MM.1S (cell line): ENCODE measurements around the gene NOC4L.

ENCODE experiments used
- DNase-seq: peaks from one replicate; pipeline ENCODE4 v3.0.0-alpha.2; 2015
- H2AFZ ChIP-seq: fragments of 300-600 bp; sonication (generic); 2 replicates; pipeline ENCODE4 v1.6.0; 2016; ENCODE audit warnings: antibody characterized with exemption, low read length
- H3F3A ChIP-seq: fragments of 300-600 bp; sonication (generic); 2 replicates; pipeline ENCODE4 v1.6.1; 2016; ENCODE audit warnings: mild to moderate bottlenecking, antibody characterized with exemption, low read length, moderate library complexity, mixed read lengths; ENCODE audit not compliant: insufficient read depth
- H3K27ac ChIP-seq: fragments of 300-600 bp; sonication (generic); 2 replicates; pipeline ENCODE4 v1.5.1; 2016; ENCODE audit warnings: mild to moderate bottlenecking, low read length
- H3K27me3 ChIP-seq: fragments of 300-600 bp; sonication (generic); replicated peaks from 2 replicates; pipeline ENCODE4 v1.6.0; 2016; ENCODE audit warnings: low read length; ENCODE audit not compliant: insufficient read depth
- H3K36me3 ChIP-seq: fragments of 300-600 bp; sonication (generic); replicated peaks from 2 replicates; pipeline ENCODE4 v1.6.1; 2016; ENCODE audit warnings: mild to moderate bottlenecking, low read length, mixed read lengths; ENCODE audit not compliant: insufficient read depth
- H3K4me1 ChIP-seq: fragments of 300-600 bp; sonication (generic); 2 replicates; pipeline ENCODE4 v1.6.1; 2016; ENCODE audit warnings: low read length, mixed read lengths
- H3K4me2 ChIP-seq: fragments of 300-600 bp; sonication (generic); 2 replicates; pipeline ENCODE4 v1.6.0; 2016; ENCODE audit warnings: low read depth, low read length
- H3K4me3 ChIP-seq: fragments of 300-600 bp; sonication (generic); 2 replicates; pipeline ENCODE4 v1.5.1; 2016; ENCODE audit warnings: low read length, mixed read lengths
- H3K79me2 ChIP-seq: fragments of 300-600 bp; sonication (generic); 2 replicates; pipeline ENCODE4 v1.6.1; 2016; ENCODE audit warnings: mixed run types, low read length, mixed read lengths
- H3K9ac ChIP-seq: fragments of 300-600 bp; sonication (generic); 2 replicates; pipeline ENCODE4 v1.6.1; 2016; ENCODE audit warnings: low read length, mixed read lengths
- H3K9me2 ChIP-seq: fragments of 300-600 bp; sonication (generic); replicated peaks from 2 replicates; pipeline ENCODE4 v1.6.1; 2016; ENCODE audit warnings: mild to moderate bottlenecking, low read length, mixed read lengths; ENCODE audit not compliant: insufficient read depth
- H3K9me3 ChIP-seq: fragments of 300-600 bp; sonication (generic); replicated peaks from 2 replicates; pipeline ENCODE4 v1.6.1; 2016; ENCODE audit warnings: mild to moderate bottlenecking, low read length, mixed read lengths; ENCODE audit not compliant: insufficient read depth
- H4K20me1 ChIP-seq: fragments of 300-600 bp; sonication (generic); 2 replicates; pipeline ENCODE4 v1.6.1; 2016; ENCODE audit warnings: mild to moderate bottlenecking, low read length, moderate library complexity, mixed read lengths; ENCODE audit not compliant: insufficient read depth
- CTCF ChIP-seq: fragments of 300-600 bp; sonication (generic); IDR thresholded peaks from 2 replicates; pipeline ENCODE4 v1.5.1; 2016; ENCODE audit warnings: antibody characterized with exemption, low read length, mixed read lengths
- EZH2 ChIP-seq: fragments of 300-600 bp; sonication (generic); optimal IDR thresholded peaks from 2 replicates; pipeline ENCODE3; 2017; ENCODE audit warnings: low read depth, mild to moderate bottlenecking, antibody characterized with exemption, low read length, mixed read lengths
- EZH2phosphoT487 ChIP-seq: fragments of 300-600 bp; sonication (generic); IDR thresholded peaks from 2 replicates; pipeline ENCODE4 v1.6.1; 2018; ENCODE audit warnings: antibody characterized with exemption, low read length

Gene NOC4L

GRCh38 chr12:132186857-132187620, 42.8 kb downstream of the NOC4L start:
- DNase-seq: no peak
- H3K4me3 ChIP-seq: no peak overlapping the region
- H3F3A ChIP-seq: no peaks in the 10 kb centered on the region
- H3K4me2 ChIP-seq: no peak overlapping the region
- H3K9me3 ChIP-seq: no peaks in the 10 kb centered on the region
- H3K27ac ChIP-seq: no peak overlapping the region
- H3K9me2 ChIP-seq: no peaks in the 10 kb centered on the region
- H3K4me1 ChIP-seq: no peaks in the 10 kb centered on the region
- H2AFZ ChIP-seq: no peak overlapping the region
- H3K9ac ChIP-seq: no peak overlapping the region
- peaks cover 53% of the 10 kb centered on the region for H3K27me3 ChIP-seq
- no peaks in the 10 kb centered on the region for H4K20me1 ChIP-seq
- H3K36me3 ChIP-seq: no peaks in the 10 kb centered on the region
- H3K79me2 ChIP-seq: no peaks in the 10 kb centered on the region
- TF ChIP-seq EZH2phosphoT487: no peak
- TF ChIP-seq CTCF: no peak
- no peak for TF ChIP-seq EZH2

- H3K27me3 ChIP-seq: peaks cover 53% of the 10 kb centered on the region
- TF ChIP-seq CTCF (no peak), EZH2 (no peak)
- no peaks in the 10 kb centered on the region for H3K4me1 ChIP-seq
- H2AFZ ChIP-seq: no peak overlapping the region
- no peaks in the 10 kb centered on the region for H3F3A ChIP-seq
- H4K20me1 ChIP-seq: no peaks in the 10 kb centered on the region
- H3K79me2 ChIP-seq: no peaks in the 10 kb centered on the region
- no peak overlapping the region for H3K4me2 ChIP-seq
- no peak for DNase-seq
- H3K4me3 ChIP-seq: no peak overlapping the region
- H3K9me3 ChIP-seq: no peaks in the 10 kb centered on the region
- H3K36me3 ChIP-seq: no peaks in the 10 kb centered on the region
- H3K9ac ChIP-seq: no peak overlapping the region
- no peaks in the 10 kb centered on the region for H3K9me2 ChIP-seq
- H3K27ac ChIP-seq: no peak overlapping the region
These were observed 43.6 kb downstream of the NOC4L start for GRCh38 chr12:132187646-132188450.

- no peaks in the 10 kb centered on the region for H4K20me1 ChIP-seq
- H3K27me3 ChIP-seq: peaks cover 53% of the 10 kb centered on the region
- no peak overlapping the region for H3K4me3 ChIP-seq
- no peak overlapping the region for H3K4me2 ChIP-seq
- H3K27ac ChIP-seq: no peak overlapping the region
- no peak overlapping the region for H3K9ac ChIP-seq
- no peaks in the 10 kb centered on the region for H3K36me3 ChIP-seq
- no peaks in the 10 kb centered on the region for H3K9me3 ChIP-seq
- no peak for TF ChIP-seq CTCF
- no peak for TF ChIP-seq EZH2
- no peak for TF ChIP-seq EZH2phosphoT487
- H3F3A ChIP-seq: no peaks in the 10 kb centered on the region
- H3K9me2 ChIP-seq: no peaks in the 10 kb centered on the region
- no peak for DNase-seq
- no peak overlapping the region for H2AFZ ChIP-seq
- no peaks in the 10 kb centered on the region for H3K79me2 ChIP-seq
- H3K4me1 ChIP-seq: no peaks in the 10 kb centered on the region
These were observed 44.2 kb downstream of the NOC4L start for GRCh38 chr12:132188451-132188901.
